GM19099 (cell line): ENCODE results near the gene R3HDM1.

Source experiments
- POLR2A ChIP-seq: IDR thresholded peaks from 3 replicates; pipeline ENCODE4 v1.6.1; 2011; ENCODE audit warnings: low read depth; ENCODE audit not compliant: insufficient read length; ENCODE audit errors: extremely low read depth

Gene R3HDM1

DNA sequence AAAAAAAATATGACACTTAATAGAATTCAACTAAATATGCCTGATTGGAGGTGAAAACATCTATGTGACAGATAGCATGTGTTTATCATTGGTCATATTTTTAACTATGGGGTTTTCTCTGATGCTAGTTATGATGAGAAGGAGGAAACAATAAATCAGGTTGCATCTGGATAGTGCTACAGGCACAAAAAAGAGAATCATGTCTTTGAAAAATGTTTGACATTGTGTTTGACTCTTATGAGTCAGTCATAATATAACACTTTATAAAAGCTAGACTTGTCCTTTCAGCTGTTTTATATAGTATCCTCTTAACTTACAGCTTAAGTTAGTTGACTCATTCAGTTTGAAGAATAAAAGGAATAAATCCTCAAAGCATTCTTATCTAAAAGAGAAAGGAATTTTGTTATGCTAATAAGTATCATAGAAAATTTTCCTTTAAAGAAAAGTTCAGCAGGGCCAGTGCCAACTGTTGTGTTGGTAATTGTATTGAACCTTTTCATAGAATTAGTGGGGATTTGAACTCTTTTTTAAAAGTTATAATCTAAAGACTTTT is 131.9 kb downstream of the R3HDM1 start:
- no peak for TF ChIP-seq POLR2A

DNA sequence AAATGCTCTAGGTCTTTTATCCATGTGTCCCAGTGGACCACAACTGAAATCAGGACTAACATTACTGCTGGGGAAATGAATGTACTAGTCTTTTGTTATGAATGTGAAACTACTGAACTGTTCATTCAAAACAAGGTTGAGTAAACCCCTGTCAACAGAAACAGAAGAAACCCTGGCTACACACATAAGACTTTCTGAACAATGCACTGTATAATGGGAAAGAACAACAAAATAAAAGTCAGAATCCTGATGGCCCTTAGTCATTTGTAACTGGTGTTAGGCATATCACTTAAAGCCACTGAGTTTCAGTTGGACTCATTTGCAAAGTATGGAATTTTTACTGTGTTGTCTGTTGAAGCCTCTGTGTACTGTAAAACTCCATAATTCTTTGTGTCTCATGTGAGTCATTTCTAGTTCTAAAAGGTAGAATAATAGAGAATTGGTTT is 133.4 kb downstream of the R3HDM1 start:
- TF ChIP-seq POLR2A, result no peak

DNA sequence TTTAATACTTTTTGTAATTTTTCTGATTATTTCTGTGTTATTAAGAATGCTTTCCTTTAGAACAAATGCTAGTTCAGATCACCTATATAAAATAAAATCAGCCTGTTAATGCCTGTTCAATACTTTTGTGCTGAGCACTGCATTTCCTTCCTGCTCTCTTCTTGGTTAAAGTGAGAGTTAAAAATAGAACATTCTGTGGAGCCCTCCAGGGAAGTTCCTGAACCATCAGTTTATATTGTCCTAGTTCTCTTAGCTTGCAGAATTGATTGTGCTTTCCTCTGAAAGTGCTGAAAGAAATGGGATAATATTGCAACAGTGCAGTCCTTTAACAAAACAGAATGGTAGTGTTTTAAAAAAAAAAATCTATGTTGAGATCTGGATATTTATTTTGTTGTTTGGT is 135.8 kb downstream of the R3HDM1 start:
- TF ChIP-seq POLR2A, result no peak

DNA sequence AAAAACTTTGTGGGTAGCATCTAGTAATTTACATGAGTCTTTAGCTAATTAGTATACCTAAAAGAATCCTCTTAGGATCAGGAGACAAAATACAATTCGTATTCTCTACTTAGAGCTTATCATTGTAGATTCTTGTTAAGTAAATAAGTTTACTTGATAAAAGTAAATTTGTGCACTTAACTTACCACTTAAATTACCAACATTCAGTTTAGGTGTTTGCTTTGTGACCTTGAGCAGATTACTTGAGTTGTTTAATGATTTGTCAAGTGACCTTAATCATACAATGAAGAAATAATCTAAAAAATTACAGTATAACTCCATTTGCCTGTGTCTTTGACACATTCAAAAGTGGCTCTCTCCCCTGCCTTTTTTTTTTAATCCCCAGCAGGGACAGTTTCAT is 143.2 kb downstream of the R3HDM1 start:
- TF ChIP-seq POLR2A, result no peak

DNA sequence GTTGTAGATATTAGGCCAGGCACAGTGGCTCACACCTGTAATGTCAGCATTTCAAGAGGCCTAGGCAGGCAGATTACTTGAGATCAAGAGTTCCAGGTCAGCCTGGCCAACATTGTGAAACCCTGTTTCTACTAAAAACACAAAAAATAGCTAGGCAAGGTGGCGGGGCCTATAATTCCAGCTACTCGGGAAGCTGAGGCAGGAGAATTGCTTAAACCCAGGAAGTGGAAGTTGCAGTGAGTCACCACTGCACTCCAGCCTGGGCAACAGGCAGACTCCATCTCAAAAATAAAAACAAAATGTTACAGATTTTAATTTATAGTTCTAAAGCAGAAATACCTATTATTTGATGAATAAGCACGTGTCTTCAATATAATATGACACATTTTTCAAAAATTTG is 144.7 kb downstream of the R3HDM1 start:
- no peak for TF ChIP-seq POLR2A

DNA sequence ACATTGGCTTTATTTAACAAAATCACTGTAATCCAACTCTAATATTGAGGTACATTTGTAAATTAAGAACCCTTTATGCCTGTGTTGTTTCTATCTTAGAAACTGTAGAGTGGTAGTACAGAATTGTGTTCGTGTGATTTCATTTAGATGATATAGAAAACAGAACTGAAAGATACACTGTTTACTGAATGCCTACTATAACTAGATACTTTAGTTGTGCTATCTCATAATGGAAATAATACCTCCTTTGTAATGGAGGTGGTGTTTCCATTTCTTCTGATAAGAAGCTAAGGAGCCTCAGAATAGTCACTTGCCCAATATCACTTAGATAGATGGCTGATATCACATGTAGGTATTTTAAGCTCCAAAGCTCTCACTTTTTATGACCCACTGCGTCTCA is 147.8 kb downstream of the R3HDM1 start:
- TF ChIP-seq POLR2A, result no peak

DNA sequence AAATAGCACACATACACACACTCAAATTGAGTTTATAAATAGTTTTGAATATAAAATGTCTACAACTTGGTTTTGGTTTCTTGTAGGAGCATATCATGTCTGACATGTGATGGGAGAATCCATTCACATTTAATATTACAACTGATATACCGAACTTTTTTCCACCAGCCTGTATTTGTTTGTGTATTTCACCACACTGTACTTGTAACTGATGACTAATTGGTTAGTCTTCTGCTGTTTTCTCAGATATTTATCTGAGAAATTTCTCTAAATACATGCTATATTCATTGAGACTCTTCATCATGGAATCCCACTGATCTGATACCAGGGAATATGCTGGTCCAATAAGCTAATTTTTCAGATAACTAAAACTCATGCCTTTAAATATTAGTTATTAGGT is 154.1 kb downstream of the R3HDM1 start:
- no peak for TF ChIP-seq POLR2A

DNA sequence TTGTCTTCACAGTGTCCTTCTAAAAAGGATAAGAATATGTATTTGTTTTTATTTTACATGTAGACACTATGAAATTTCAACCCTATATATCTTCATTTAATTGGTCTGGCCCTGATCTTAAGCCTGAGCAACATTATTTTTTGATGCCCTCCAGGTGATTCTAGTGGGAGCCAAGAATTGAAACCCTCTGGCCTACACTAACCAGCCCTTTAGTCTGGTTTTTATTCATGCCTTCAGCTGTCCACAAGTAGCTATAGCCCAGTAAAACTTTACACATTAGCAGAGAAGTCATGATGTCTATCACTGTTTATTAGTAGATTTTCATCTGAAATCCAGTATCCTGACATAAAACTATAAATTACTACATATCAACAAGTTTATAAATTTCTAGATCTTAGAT is 157.7 kb downstream of the R3HDM1 start:
- TF ChIP-seq POLR2A, result no peak

DNA sequence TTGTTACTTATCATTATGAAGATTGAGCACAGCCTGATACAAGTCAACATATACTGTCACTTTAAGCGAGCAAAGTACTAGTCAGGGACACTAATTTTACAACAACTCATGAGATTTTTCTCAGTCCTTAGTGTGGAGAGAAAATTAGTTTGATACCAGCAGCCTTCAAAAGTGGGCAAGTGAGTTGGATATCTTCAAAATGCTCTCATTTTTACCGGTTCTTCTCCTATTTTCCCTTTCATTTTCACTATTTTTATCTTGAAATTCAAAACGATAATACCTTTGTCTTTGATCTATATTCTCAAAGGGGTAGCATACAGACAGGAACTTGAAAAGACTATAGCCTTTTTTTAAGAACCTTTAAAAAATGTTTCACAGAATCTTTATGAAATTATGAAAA is 158.4 kb downstream of the R3HDM1 start:
- TF ChIP-seq POLR2A, result no peak

DNA sequence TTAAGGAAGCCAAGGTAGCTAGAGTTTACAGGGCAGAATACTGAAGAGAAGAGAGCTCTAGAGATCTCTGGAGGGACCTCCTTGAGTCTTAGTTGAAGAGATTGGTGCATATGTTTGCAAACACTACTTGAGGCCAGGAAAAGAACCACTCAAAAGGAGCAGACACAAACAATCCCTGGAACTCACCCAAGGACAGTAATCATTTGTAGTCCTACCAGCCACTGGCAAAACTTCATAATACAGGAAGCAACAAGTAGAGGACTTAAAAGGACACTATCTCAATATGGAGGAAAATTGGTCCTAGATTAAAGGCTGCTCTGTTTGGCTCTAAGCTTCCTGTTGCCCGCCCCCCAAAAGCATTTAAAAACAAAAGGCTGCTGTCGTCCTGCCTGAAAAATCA is 163.4 kb downstream of the R3HDM1 start:
- TF ChIP-seq POLR2A, result no peak

DNA sequence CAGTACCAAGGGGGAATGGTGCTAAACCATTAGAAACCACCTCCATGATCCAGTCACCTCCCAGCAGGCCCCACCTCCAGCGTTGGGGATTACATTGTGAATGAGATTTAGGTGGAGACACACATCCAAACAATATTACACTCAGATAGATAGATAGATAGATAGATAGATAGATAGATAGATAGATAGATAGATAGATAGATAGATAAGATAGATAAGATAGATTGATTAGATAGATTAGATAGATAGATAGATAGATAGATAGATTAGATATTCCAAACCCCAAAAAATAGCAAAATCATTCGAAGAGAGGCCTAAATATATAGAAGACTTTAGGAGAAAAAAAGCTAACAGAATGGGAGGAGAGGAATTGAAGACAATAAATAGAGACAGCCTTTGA is 167.6 kb downstream of the R3HDM1 start:
- no peak for TF ChIP-seq POLR2A

DNA sequence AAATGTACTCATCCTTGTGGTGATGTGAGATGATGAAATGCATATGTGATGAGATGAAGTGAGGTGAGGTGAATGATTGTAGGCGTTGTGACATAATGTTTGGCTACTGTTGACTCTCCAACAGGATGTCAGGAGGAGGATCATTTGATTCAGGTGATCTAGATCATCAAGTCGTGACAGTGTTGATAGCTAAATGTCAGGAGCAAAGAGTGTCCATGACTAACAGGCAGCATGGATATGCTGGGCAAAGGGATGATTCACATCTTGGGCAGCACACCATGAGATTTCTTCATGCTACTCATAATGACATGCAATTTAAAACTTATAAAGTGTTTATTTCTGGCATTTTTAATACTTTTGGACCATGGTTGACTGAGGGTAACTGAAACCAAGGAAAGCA is 170.2 kb downstream of the R3HDM1 start:
- TF ChIP-seq POLR2A, result no peak

DNA sequence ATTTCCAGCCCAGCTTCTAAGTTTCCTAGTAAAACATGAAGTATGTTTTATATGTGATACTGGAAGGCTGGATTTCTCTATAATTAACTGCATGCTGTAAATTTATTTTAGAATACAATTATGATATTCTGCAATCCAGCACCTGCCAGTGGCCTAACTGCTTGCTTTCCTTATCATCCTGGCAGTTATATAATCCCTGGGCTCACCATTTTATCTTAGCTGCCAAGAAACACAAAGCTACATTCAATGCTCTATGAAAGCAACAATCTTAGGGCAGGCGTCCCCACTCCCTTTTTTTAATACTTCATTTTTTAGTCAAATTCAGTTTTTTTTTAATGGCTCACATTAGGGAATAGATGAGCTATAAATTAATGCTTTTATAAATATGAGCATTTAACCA is 172.0 kb downstream of the R3HDM1 start:
- TF ChIP-seq POLR2A, result no peak

DNA sequence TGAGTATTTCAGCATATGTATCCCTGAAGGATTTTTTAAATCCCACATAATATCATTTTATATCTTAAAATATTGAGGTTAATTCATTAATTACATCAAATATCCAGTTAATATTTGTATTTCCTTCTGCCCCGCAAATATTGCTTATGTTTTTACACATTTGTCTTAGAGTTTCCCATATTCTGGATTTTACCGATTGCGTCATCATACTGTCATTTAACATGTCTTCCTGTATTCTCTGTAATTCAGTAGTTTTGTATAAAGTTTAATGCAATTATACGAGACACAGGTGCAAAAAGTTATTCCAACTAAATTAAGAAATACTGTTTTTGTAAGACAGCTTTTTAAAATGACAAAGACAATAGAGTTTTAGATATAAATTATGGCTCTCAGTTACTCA is 176.9 kb downstream of the R3HDM1 start:
- no peak for TF ChIP-seq POLR2A

DNA sequence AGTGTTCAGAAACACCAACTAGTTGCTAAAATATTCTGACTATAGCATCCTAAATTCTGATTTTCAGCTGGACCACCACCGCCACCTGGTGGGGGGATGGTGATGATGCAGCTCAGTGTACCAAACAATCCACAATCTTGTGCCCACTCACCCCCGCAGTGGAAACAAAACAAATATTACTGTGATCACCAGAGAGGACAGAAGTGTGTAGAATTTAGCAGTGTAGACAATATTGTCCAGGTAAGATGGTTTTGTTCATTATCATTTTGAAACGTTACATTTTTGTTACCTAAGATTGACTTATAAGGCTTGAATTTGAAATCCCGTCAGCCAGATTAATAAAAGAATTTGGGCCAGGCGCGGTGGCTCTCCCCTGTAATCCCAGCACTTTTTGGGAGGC is 178.7 kb downstream of the R3HDM1 start:
- no peak for TF ChIP-seq POLR2A

DNA sequence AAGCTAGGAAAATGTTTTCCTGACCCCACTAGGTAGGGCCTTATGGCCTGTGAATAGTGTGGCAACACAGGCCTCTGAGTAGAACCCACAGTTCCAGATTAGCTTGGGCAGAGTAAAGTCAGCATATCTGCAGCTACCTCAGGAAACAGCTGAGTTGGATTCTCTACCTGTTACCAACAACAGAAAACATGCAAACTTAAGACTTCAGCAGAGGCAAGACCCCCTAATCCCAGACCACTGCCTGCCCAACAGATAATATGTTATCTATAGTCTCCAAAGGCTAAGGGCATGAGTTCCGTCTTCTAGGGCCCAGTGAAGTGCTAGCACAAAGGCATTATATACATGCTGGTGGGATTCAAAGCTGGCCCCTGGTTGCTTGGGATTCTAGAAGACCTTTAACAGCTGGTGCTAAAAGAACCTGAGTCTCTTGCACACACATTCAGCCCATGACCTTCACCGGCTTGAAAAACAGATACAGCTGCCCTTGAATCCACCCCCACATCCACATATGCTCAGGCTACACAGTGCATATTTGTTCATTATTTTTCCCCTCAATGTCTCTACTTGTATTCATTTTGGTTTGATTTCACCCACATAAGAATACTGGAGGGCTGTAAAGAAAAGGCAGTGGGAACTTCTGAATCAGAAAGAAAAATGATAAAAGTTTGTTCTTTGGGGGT is 196.9 kb downstream of the R3HDM1 start:
- no peak for TF ChIP-seq POLR2A

DNA sequence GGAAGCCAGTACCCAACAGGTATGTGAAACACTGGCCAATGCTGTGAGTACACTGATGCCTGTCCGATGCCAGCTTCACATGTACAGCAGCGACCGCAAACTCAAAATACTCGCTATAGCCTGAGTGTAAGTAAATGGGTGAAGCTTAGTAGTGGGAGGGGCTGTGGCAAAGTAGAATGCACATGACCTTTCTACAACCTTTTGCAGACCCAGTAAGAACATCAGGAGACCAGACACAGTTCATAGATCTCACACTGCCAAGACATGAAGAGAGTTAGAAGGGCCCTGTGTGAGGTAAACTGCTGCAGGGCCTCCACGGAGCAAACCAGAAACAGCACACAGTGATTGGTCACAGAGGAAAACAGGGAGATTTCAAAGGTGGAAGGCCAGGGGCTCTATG is 201.3 kb downstream of the R3HDM1 start:
- no peak for TF ChIP-seq POLR2A
